HG02610 (cell line): ENCODE measurements around the gene THEMIS.
"Not testable (repeated sequence)": the region's sequence is repeated elsewhere in the genome, so short reads cannot be mapped to it uniquely, and the experiment has no call there.

Source experiments
- ATAC-seq: cut with Tn5 transposase; IDR thresholded peaks from one replicate; pipeline ENCODE4 v1.9.1; 2021; ENCODE audit warnings: mild to moderate bottlenecking, moderate library complexity; ENCODE audit not compliant: unreplicated experiment

THEMIS gene

DNA sequence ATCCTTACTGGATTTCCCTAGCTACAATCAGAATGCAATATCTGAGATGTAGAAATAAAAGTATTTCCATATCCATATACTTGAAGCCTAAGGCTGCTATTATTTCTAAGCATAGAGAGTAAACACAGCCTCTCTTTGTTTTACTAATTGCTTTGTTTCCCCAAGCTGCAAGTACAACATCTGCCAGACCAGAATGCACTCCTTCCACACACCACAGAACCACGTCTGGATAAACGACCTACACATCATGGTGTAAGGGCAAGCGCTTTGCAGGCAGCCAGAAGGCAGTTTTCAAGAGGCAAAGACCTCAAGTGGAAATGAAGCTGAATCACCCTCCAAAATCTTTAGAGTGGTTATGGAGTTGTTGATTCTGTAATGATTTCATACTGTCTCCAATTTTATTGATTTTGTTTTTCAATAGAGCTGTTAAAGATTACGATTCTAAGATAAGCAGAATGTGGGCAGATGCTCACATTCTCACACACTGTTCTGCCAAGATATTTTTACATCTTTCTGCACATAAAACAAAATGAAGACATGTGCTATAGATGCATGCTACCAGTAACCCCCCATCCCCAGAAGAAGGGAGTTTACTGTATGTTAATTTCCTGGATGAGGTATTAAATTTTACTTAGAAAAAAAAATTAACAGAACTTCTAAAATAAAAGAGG, 88.8 kb downstream of the THEMIS start:
- no peak for ATAC-seq

DNA sequence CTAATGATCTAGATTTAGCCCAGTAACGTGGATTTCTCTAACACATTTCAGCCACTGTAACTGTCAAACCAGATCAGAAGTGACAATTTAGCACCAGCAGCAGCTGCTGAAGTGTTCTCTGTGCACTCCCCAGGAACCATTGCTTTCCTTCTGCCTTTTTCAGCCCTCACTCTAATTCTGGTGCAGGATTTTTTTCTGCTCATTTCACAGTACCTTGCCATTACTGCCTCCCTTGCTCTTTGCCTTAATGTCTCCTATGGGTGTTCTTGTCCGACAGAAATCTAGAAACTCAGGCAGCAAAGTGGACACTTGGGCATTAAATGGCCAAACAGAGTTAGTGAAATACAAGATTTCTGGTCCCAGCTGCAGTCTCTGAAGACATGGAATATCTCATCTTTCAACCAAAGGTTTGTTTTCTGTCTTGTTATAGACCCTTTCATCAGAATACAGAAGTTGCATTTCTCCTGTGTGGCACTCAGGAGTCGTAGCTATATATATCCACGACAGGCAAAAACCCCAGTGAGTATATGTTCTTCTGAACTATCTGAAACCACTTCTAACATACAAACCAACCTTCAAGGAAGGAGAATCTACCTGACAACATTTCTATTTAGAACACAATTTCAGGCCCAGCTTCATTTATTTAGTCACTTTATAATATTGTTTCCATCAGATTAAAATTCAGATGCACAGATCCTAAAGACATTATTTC, 92.9 kb downstream of the THEMIS start:
- no peak for ATAC-seq

DNA sequence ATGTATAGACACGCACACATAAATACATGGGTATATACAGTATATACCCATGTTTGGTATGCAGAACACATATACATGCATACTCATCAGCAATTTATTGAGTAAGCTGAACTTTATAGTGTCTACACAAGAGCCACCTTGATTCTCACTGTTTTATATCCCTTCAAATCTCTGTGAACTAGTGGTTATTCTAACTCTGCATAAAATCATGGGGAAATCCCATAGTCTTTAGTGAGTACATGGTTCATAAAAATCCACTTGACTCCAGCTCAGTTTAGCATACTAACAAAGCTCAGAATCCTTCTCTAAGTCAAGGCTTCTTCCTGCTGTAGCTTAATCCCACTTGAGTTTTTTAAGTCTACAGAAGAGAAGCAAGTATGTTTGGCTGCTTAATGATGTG, 104.1 kb downstream of the THEMIS start:
- ATAC-seq = no peak

DNA sequence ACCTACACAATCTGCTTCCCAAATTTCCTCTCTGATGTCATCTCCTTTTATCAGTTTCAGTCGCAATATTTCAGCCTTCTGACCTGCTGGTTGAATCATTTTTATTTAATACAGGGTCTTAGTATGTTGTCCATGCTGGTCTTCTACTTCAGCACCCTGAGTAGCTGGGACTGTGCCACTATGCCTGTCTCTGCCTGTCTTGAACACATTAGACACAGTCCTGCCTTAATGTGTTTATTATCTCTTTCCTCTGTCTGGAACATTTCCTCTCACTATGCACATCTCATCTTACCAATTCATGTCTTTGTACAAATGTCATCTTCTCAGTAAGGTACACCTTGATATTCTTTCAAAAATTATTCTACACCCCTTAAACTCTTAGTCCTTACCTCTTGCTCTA, 106.5 kb downstream of the THEMIS start:
- no peak for ATAC-seq

DNA sequence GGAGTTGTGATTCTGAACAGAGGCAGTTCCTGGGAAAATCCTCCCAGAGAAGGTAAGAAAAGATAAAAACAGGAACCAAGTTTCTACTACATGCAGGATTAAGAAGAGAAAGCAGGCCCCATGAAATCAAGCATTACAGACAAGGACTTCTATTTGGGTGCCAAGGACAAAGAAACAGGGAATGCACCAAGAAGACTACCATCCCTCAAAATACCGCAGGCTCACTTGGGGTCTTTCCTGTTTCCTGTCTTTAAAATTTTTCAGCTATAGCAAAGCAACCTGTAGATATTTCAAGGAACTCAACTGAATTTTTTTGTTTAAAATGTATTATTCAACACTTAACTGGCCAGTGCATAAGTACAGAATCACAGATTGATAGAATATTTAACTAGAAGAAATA, 107.5 kb downstream of the THEMIS start:
- ATAC-seq = no peak

DNA sequence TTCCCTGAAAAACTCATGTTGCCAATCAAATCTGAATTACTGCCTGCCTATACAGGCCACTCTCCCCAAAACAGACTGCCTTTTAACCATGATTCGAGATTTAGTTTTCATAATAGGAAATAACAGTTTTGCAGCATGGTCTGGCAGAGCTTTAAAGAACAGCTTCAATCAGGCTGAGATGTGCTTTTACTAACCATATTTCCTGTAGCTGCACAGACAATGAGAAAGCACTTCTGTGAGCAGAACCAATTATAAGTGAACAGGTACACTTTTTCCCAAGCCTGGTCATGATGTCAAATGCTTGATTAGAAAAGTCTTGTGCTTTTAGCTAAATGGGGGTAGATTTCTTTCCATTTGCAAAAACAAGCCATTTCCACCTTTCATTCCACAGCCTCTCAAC, 108.2 kb downstream of the THEMIS start:
- ATAC-seq = no peak

DNA sequence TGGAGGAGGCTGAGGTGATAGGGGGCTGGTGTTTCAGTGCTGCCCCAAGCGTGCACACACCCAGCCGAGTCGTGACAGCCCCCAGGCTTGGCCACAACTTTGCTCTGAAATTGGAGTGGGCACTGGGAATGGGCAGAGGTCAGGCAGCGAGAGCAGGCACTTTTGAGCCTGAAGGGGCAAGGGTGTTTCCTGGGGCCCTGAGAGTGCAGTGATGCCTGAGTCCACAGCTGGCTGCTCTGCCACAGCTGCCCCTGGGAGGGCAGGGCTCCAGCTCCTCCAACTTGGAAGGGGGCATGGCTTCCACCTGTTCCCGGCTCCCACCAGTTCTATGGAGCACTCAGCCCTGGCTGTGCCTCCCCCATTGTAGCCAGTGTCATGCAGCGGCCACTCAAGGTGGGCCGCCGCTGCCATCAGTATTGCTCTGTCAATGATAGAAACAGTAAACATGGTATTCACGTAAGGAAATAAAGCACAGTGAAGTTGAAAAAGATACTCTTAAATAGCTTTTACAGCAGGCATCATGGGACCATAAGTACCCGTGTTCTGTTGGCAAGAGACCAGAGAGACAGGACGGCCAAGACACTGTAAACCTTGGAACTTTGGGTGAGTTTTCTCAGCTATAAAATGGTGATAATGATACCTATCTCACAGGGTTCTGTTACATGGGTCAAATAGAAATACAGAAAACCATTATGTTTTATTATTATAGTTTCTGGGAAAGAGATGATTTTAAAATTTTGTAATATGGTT, 108.9 kb downstream of the THEMIS start:
- ATAC-seq = no peak

DNA sequence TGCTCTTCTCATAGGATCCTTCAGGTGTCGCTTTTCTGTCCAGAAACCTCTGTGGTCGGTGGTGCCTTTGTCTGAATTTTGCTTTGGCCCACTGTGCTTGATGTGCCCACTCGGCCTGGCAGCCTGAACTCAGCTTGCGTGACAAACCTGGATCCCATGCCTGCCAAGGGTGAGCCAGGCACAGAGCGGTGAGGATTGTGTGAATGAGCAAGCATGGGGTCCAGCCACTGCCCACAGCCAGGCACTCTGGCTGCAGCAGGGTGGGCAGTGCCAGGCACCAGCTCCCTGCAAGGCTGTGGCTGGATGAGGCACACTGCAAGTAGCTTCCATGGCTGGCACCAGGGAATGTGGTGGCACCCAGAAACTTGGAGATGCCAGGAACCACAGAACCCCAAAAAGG, 110.3 kb downstream of the THEMIS start:
- no peak for ATAC-seq

DNA sequence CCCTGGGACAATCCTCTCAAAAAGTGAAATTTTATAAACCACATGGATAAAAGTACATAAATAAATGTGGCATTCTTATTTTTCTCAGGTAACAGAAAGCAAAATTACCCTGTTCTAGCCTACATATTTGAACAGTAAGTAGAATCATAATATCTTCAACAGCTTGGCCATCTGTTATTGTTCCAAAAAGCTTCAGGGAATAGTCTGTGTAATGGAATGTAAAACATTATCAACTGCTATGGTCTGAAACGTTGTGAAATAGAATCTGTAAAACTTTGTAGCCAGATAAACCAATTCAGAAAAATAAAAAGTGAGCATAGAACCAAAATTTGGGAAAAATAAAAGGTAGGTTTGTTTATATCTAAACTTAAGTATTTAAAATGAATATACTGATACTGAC, 114.7 kb downstream of the THEMIS start:
- ATAC-seq = no peak

DNA sequence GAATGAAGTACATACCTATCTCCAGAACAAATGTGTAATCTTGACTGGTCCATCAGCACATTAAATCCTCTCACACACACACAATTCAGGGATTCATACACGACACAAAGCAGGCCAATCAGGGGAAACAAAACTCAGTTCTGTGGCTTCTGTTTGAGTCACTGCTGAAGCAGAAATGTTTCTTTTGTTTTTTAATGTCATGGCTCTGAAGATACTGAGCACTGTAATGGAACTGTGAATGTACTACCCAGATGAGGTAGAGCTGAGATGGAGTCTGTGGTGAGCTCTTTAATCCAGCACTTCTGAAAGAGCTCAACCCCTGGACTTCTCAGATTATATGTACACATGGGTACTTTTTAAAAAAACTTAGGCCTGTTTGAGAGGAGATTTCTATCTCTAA, 116.4 kb downstream of the THEMIS start:
- no peak for ATAC-seq

DNA sequence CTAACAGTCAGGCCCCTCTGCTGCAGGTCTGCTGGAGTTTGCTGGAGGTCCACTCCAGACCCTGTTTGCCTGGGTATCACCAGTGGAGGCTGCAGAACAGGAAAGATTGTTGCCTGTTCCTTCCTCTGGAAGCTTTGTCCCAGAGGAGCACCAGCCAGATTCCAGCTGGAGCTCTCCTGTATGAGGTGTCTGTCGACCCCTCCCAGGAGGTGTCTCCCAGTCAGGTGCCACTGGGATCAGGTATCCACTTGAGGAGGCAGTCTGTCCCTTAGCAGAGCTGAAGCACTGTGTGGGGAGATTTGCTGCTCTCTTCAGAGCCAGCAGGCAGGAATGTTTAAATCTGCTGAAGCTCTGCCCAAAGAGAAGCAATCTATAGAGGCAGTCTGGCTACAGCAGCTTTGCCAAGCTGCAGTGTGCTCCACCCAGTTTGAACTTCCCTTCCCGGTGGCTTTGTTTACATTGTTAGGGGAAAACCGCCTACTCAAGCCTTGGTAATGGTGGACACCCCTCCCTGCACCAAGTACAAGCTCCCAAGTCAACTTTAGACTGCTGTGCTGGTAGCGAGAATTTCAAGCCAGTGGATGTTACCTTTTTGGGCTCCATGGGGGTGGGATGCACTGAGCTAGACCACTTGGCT, 119.1 kb downstream of the THEMIS start:
- ATAC-seq = not testable (repeated sequence)

DNA sequence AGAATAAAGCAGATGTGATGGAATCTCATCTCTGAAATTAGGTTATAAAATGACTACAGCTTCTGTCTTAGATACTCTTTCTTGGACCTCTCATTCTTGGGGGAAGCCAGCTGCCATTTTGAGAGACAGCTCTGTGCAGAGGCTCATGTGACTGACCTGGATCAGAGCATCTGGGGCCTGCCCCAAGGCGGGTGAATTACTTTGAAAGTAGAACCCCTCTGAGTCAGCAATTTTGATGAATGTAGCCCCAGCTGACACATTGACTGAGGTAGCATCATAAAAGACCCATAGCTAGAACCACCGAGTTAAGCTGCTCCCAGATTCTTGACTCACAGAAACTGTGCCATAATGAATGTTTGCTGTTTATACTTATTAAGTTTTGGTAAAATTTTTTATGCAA, 124.5 kb downstream of the THEMIS start:
- ATAC-seq = no peak

DNA sequence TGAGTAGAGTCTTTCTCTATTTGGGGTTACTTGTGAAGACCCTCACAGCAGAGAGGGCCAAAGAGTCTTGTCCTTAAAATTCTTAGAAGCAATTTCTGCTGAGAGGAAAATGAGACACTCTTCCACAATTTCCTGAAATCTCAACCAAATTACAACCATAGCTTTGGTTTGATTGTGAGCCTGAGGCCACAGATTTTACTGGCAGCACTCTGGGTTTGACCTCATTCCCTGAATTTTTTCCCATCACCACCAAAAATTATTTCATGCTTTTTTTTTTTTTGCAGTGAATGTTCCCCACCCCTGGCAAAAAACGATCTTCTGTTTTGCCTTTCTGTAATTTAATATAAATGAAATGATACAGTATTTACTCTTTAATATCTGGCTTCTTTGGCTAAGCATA, 125.5 kb downstream of the THEMIS start:
- ATAC-seq = no peak

DNA sequence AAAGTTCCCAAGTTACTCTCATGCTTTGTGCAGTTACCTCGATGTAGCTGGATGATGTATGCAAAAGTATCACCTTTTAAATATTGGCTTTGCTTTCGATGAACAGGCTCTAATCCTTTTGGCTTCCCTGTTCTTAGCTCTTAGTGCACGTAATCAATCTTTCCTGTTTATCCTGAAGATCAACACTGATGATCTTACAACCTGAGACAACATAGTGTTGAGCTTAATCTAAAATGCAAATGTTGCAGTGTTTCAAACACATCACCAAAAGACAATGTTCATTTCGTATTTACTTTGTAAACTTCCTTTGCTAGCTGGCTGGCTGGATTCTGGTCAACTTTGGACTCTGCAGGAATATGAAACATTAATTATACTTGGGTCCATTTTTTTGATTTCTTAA, 132.1 kb downstream of the THEMIS start:
- no peak for ATAC-seq

DNA sequence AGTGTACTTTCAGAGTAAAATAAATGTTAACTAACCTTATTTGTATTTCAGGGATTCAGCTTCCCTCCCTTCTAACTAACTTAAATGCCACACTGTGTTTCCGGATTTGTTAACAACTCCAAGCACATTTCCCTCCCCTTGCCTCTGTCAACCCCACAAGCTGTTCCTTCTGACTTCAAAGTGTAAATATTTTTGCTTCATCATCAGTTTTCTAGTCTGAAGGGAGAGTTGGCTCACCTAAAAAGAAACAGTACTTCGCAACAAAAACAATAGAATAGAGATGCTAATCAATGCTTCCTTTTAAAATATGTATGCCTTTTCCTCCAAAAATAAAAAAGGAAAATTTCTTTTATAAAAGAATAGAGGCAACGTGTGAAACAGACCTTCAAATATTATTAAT, 132.6 kb downstream of the THEMIS start:
- ATAC-seq = no peak

DNA sequence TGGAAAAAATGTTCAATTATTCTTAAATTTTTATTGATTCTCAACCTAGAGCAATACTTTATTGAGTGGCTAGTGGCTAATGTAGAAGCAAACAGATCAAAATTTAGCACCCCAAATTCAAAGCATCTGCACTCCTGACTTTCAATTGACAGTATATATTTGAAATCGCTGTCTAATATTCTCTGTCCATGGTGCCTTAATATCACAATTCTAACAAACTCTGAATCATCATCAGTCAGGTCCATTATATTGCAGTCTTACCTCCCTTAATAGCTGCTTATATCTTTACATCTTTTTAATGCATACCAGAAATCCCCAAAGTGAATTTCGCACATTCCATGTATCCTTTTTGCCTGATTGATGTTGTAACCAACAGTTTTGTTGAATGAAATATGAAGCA, 134.9 kb downstream of the THEMIS start:
- ATAC-seq = no peak

DNA sequence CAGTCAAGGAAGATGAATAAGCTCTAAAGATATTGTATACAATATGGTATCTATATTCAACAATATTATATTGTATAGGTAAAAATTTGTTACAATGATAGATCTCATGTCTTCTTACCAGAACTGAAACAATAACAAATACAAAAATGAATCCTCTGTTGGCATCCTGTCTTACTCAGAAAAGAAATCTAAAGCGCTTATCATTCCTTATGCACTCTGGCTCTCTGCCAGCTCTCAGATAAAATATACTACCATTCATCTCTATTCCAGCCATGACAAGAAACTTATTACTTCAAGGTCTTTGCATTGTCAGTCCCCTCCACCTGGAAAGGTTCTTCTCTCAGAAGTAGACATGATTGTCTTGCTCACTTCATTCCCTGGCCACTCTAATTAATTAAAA, 138.6 kb downstream of the THEMIS start:
- no peak for ATAC-seq

DNA sequence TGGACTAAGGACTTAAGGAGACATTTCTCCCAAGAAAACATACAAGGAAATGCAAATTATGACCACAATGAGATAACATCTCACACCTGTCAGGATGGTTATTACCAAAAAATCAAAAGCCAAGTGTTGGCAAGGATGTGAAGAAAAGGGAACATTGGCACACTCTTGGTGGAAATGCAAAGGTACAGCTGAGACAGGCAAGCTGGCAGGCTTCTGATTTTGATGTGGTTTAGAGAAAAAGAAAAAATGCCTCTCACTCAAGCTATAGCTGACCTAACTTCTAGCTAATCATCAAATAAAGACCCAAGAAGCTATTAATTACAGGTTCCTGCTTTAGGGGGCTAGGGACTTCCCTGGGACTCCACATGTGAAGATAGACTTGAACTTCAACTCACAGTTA, 139.8 kb downstream of the THEMIS start:
- ATAC-seq = no peak

DNA sequence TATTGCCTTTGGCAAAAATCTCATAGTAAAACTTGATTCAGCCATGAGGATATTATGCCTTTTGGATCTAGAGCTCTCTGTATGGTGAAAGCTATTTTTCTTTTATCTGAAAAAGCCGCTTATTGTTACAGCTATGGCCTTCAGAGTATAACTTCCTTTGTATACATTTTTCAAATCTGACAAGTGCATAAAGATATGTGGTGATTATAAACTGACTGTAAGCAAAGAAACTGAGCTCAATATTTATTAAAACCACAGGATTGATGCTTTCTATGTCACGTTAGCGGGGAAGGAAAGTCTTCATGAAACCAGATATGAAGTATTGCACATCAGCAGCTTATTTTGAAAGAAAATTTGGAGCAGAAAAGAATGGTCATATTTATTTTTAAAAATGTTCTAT, 151.8 kb downstream of the THEMIS start:
- ATAC-seq = no peak

DNA sequence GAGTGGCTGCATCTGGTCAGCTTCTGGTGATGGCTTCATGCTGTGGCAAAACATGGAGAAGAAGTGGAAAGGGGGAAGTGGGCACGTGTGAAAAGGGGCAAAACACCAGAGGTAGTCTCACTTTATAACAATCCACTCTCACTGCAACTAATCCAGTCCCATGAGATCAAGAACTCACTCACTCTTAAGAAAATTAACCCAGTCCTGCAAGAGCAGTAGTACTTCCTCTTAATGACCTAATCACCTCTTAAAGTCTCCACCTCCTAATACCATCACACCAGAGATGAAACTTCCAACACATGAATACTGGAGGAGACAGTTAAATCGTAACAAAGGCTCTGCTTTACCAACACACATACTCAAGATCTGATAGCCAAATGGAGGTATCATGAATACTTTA, 152.6 kb downstream of the THEMIS start:
- ATAC-seq = no peak

DNA sequence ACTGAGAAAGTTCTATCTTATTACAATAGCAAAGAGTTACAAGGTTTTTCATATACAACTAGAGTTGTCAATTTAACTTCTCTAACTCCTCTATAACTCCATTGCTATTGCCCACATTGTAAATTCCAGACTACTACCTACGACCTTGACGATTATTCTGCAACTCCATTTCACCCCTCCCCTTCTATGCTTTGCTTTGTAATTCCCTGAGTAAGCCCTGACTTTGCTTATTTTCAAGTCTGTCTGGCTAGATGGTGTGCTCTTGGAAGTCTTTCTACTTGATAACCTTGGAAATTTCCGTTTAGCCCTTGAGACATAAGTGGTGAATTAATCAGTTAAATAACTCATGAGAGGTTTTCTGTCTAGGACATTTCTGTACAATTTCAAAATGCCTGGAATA, 162.4 kb downstream of the THEMIS start:
- no peak for ATAC-seq

DNA sequence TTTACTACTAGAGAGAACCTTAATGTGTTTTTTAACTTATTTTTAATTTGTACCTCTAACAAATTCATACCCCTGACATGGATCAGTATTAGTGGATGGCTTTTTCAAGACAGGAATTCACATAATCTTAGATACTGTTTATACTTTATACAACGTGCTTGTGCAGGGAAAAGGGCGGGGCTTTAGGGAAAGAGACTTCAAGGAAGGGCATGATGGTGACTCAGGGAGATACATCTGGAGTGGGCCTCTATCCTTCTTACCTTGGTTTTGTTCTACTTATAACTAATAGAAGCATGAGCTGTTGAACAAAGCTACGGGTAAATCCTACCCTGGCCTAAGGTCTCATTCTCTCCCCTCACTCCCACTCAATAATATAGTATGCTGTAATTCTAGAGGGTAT, 163.1 kb downstream of the THEMIS start:
- no peak for ATAC-seq
